Activated B cell treated with CpG ODN at 0.5 μM for 24 hours (primary cell): ENCODE results near the gene HHAT. TPM values are rescaled to one million over a fixed set of nuclear protein-coding genes. Genes with fewer than 3 reads are reported as not detected.

Experiments used
- ATAC-seq: fragments of 200-7000 bp; cut with Tn5 transposase; one replicate; pipeline ENCODE4 v1.10.0; 2021; ENCODE audit warnings: low read depth, mild to moderate bottlenecking, moderate library complexity
- CTCF ChIA-PET: fragments of 350-600 bp; sonication (Branson Sonifier 250); formaldehyde crosslinking; loops from one replicate; lab custom pipeline; 2021; ENCODE audit warnings: antibody characterized with exemption; lab: Charles Lee
- POLR2A ChIA-PET: fragments of 350-600 bp; sonication (Branson Sonifier 250); formaldehyde crosslinking; loops from one replicate; lab custom pipeline; 2021; ENCODE audit warnings: antibody characterized with exemption; lab: Charles Lee
- DNase-seq: peaks from one replicate; pipeline ENCODE4 v3.0.0; 2022
- H3K27ac Mint-ChIP-seq: one replicate; pipeline ENCODE4 v1.8.0; 2020; ENCODE audit warnings: mixed read lengths
- H3K27me3 Mint-ChIP-seq: one replicate; pipeline ENCODE4 v1.8.0; 2021; ENCODE audit warnings: mixed read lengths
- H3K36me3 Mint-ChIP-seq: one replicate; pipeline ENCODE4 v1.8.0; 2021; ENCODE audit warnings: low read depth, mixed read lengths
- H3K4me1 Mint-ChIP-seq: one replicate; pipeline ENCODE4 v1.8.0; 2021; ENCODE audit warnings: mixed read lengths
- H3K4me3 Mint-ChIP-seq: one replicate; pipeline ENCODE4 v1.8.0; 2020; ENCODE audit warnings: mild to moderate bottlenecking, mixed read lengths
- H3K9me3 Mint-ChIP-seq: one replicate; pipeline ENCODE4 v1.8.0; 2020; ENCODE audit warnings: mixed read lengths
- intact Hi-C: fragments of 100-400 bp; cut with micrococcal nuclease; formaldehyde crosslinking; loops from one replicate; pipeline ENCODE4 v1.15.1; 2024
- total RNA-seq: library from RNA; stranded (reverse); gene quantifications from 2 replicates; pipeline ENCODE4 v1.2.3, GENCODE V29; 2022
- TF ChIP-seq, protein P1 (sequence below): fragments of 200-600 bp; IDR thresholded peaks from one replicate; pipeline ENCODE4 v1.8.0; 2022; ENCODE audit warnings: antibody characterized with exemption, mild to moderate bottlenecking

The HHAT gene
- total RNA-seq, 1 donor from 2014 or later = 8.5 TPM

DNA sequence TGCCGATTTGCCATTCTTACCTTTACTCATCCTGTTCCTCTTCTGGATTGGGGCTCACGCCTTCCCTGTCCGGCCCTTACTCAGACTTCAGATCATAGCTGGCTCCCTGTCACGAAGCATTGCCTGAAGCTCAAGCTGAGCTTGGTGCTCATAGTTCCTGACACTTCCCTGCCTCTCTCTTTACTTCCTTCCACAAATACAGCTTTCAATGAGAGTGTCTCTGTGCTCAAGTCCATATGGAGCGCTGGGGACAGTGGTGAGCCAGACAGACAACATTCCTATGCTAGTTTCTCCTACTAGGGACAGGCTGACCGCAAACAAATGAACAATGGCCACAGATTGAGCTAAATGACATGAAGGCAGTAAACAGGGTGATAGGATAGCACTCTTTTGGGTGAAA is 38.1 kb downstream of the HHAT start:
- ChIA-PET CTCF (interaction anchor here (1.2 kb wide), 1 partner anchor 16 kb away, joined by 3 read pairs; no protein-coding TSS in a partner anchor), POLR2A (no interaction called here)
- Mint-ChIP-seq H3K4me1 (no peaks in the 10 kb centered on the region), H3K27me3 (no peaks in the 10 kb centered on the region), H3K36me3 (no peaks in the 10 kb centered on the region), H3K9me3 (no peaks in the 10 kb centered on the region), H3K27ac (no peak overlapping the region), H3K4me3 (no peak overlapping the region)
- intact Hi-C loops = no loop called here
- no peak for ATAC-seq
- no peak for DNase-seq
- TF ChIP-seq, protein P1, sequence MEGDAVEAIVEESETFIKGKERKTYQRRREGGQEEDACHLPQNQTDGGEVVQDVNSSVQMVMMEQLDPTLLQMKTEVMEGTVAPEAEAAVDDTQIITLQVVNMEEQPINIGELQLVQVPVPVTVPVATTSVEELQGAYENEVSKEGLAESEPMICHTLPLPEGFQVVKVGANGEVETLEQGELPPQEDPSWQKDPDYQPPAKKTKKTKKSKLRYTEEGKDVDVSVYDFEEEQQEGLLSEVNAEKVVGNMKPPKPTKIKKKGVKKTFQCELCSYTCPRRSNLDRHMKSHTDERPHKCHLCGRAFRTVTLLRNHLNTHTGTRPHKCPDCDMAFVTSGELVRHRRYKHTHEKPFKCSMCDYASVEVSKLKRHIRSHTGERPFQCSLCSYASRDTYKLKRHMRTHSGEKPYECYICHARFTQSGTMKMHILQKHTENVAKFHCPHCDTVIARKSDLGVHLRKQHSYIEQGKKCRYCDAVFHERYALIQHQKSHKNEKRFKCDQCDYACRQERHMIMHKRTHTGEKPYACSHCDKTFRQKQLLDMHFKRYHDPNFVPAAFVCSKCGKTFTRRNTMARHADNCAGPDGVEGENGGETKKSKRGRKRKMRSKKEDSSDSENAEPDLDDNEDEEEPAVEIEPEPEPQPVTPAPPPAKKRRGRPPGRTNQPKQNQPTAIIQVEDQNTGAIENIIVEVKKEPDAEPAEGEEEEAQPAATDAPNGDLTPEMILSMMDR = no peak

DNA sequence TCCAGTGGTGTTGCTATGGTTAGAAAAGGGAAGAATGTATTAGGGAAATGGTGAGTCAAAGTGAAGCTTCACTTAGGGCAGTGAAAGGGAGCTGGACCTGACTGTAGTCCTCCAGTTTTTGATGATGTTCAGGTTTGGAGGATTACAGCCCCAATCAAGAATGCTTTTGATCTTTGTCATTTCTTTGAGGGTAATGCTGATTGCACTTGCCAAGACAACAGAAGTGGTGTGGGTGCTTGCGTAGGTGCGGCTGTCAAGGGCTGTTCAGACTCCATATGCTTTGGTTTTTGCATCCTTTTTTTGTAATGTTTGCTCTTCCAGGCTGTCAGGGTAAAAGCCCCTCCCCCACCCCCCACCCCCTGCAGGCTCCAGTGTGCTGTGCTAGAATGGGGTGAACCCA is 38.9 kb downstream of the HHAT start:
- DNase-seq (no peak), ATAC-seq (no peak)
- Mint-ChIP-seq H3K9me3 (no peaks in the 10 kb centered on the region), H3K27me3 (no peaks in the 10 kb centered on the region), H3K4me1 (no peaks in the 10 kb centered on the region), H3K27ac (no peak overlapping the region), H3K36me3 (no peaks in the 10 kb centered on the region), H3K4me3 (no peak overlapping the region)
- POLR2A ChIA-PET = no interaction called here
- intact Hi-C loops = no loop called here
- CTCF ChIA-PET = interaction anchor here (1.2 kb wide), 1 partner anchor 16 kb away, joined by 3 read pairs; no protein-coding TSS in a partner anchor
- TF ChIP-seq, protein P1 = no peak

DNA sequence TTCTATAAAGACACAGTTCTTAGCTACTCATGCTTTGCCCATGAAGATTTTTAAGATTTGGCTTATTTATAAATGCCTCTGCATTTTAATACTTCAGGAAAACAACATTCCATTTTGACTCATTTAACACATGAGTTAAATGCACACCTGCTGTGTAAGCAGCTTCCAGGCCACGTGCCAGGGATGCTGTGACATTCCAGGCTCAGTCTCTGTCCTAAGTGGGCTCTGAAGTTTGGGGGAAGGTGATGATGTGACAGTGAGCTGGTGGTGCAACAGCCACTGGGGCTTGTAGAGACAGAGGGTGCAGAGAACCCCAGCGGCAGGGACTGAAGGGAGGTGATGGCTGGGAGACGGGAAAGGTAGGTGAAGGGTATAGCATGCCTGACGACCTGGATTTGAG is 40.7 kb downstream of the HHAT start:
- Mint-ChIP-seq H3K4me3 (no peak overlapping the region), H3K27me3 (no peaks in the 10 kb centered on the region), H3K27ac (no peak overlapping the region), H3K36me3 (no peaks in the 10 kb centered on the region), H3K4me1 (peaks cover 5% of the 10 kb centered on the region), H3K9me3 (no peaks in the 10 kb centered on the region)
- ATAC-seq (no peak), DNase-seq (no peak)
- ChIA-PET POLR2A (interaction anchor here (0.6 kb wide), 1 partner anchor 79 kb away, joined by 4 read pairs; no protein-coding TSS in a partner anchor), CTCF (interaction anchor here (0.8 kb wide), 1 partner anchor 10 kb away, joined by 3 read pairs; no protein-coding TSS in a partner anchor)
- intact Hi-C loops = no loop called here
- TF ChIP-seq, protein P1 = no peak

DNA sequence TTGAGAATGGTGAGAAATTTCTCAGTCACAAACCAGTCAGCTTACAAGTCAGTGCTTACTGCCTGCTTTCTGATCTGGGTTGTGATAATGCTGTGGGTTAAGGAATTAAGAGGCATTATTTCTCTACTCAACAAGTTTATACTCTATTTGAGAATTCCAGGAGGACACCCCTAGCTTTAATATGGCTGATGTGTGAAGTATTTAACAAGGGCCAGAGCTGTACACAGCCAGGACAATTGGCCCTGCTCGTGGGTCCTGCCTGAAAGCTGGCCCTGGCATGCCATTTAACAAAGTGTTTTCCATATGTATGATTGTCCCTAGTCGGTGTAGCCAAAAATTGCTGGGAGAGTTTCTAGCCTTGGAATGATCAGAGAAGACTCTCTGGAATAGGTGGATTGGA is 43.2 kb downstream of the HHAT start:
- ChIA-PET CTCF (interaction anchor here (1.2 kb wide), 1 partner anchor 11 kb away, joined by 4 read pairs; no protein-coding TSS in a partner anchor), POLR2A (no interaction called here)
- H3K27ac Mint-ChIP-seq = no peak overlapping the region
- ATAC-seq (no peak), DNase-seq (no peak)
- peaks cover 5% of the 10 kb centered on the region for H3K4me1 Mint-ChIP-seq
- no peaks in the 10 kb centered on the region for H3K9me3 Mint-ChIP-seq
- TF ChIP-seq, protein P1 = no peak
- H3K4me3 Mint-ChIP-seq = no peak overlapping the region
- no peaks in the 10 kb centered on the region for H3K27me3 Mint-ChIP-seq
- intact Hi-C loops = no loop called here
- no peaks in the 10 kb centered on the region for H3K36me3 Mint-ChIP-seq

DNA sequence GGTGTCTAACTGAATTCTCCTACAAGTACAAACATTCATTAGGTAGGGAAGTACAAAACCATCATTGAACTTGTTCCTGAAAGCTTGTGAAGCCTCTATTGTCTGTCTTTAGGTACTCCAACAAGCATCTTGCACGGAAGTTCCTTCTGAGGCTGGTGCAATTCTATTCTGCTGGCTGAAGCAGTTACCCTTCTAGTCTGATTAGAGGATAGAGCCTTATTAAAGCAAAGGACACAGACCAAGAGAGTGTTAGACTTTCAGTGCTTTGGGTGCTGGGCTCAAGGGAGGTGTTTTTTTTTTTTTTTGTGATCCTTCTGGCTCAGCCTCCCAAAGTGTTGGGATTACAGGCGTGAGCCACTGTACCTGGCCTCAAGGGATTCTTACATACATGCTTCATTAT is 43.8 kb downstream of the HHAT start:
- no peak for DNase-seq
- intact Hi-C loops = no loop called here
- no peaks in the 10 kb centered on the region for H3K9me3 Mint-ChIP-seq
- no peaks in the 10 kb centered on the region for H3K27me3 Mint-ChIP-seq
- ATAC-seq = no peak
- no peak overlapping the region for H3K4me3 Mint-ChIP-seq
- peaks cover 5% of the 10 kb centered on the region for H3K4me1 Mint-ChIP-seq
- H3K36me3 Mint-ChIP-seq = no peaks in the 10 kb centered on the region
- H3K27ac Mint-ChIP-seq = no peak overlapping the region
- ChIA-PET CTCF (interaction anchor here (1.2 kb wide), 1 partner anchor 11 kb away, joined by 4 read pairs; no protein-coding TSS in a partner anchor), POLR2A (no interaction called here)
- TF ChIP-seq, protein P1 = no peak
